Thoracic aorta (tissue), 2 donors: Measurements from ENCODE around the gene RIPOR2. TPM values are rescaled to one million over a fixed set of nuclear protein-coding genes. Genes with fewer than 3 reads are reported as not detected.

Source experiments
- ATAC-seq: fragments of 150-250 bp; one replicate; pipeline ENCODE4 v1.8.0; 2017; ENCODE audit warnings: low read depth; ENCODE audit not compliant: insufficient number of reproducible peaks, low FRiP score
- DNase-seq: peaks from one replicate; pipeline ENCODE4 v3.0.0-alpha.2; 2020; ENCODE audit warnings: low spot score
- H3K27ac ChIP-seq, 2 donors: fragments of 200-600 bp; sonication (generic); 1 replicate in 1 of 2; 2 replicates in 1 of 2; pipeline ENCODE4 v1.5.1; 2016; ENCODE audit warnings: mild to moderate bottlenecking in 2 of 2, moderate library complexity in 2 of 2
- H3K27me3 ChIP-seq: fragments of 200-600 bp; sonication (generic); replicated peaks from 2 replicates; pipeline ENCODE4 v1.6.0; 2016; ENCODE audit warnings: mild to moderate bottlenecking; ENCODE audit not compliant: insufficient read depth
- H3K36me3 ChIP-seq: fragments of 200-600 bp; sonication (generic); one replicate; pipeline ENCODE4 v1.5.1; 2016
- H3K4me1 ChIP-seq, 2 donors: fragments of 200-600 bp; sonication (generic); 1 replicate in 1 of 2; 2 replicates in 1 of 2; pipeline versions ENCODE4 v1.5.1 to v1.6.0; 2016; ENCODE audit warnings: low read depth in 2 of 2, mild to moderate bottlenecking in 1 of 2; ENCODE audit not compliant: control insufficient read depth in 1 of 2
- H3K4me3 ChIP-seq: fragments of 200-600 bp; sonication (generic); 2 replicates; pipeline ENCODE4 v1.5.1; 2016; ENCODE audit warnings: mild to moderate bottlenecking
- H3K9me3 ChIP-seq: fragments of 200-600 bp; sonication (generic); 2 replicates; pipeline ENCODE4 v1.5.1; 2016
- CTCF ChIP-seq: fragments of 200-600 bp; sonication (generic); IDR thresholded peaks from one replicate; pipeline ENCODE4 v1.5.1; 2019; ENCODE audit warnings: antibody characterized with exemption
- total RNA-seq, 2 donors: library from RNA; depleted of rRNA; stranded (reverse); fragments of >200 nt; gene quantifications; one replicate each; pipeline versions ENCODE4 v1.1.0 to v1.2.3, GENCODE V29; 2016

RIPOR2 gene
- total RNA-seq, 2 donors from 2014 or later: 6.0 to 9.9 TPM

GRCh38 chr6:24855395-24856245, 80.1 kb downstream of the RIPOR2 start:
- Histone ChIP-seq H3K4me3 (peak overlapping the region; percentile 42), H3K36me3 (no peaks in the 10 kb centered on the region), H3K27me3 (no peaks in the 10 kb centered on the region), H3K9me3 (no peaks in the 10 kb centered on the region), H3K27ac (peak overlapping the region; percentile 34 to 54), H3K4me1 (peaks cover 0 to 18% of the 10 kb centered on the region in 2 donors)
- TF ChIP-seq CTCF: peak; percentile 88
- peak; percentile 52 for ATAC-seq
- DNase-seq: no peak

- DNase-seq (no peak), ATAC-seq (no peak)
- no peaks in the 10 kb centered on the region for H3K36me3 ChIP-seq
- H3K4me3 ChIP-seq: no peak overlapping the region
- H3K9me3 ChIP-seq: no peaks in the 10 kb centered on the region
- H3K27me3 ChIP-seq: no peaks in the 10 kb centered on the region
- no peak for TF ChIP-seq CTCF
- H3K27ac ChIP-seq: no peak overlapping the region
- H3K4me1 ChIP-seq: peaks cover 0 to 18% of the 10 kb centered on the region in 2 donors
Observed at GRCh38 chr6:24854077-24854666, 81.6 kb downstream of the RIPOR2 start.

- H3K4me1 ChIP-seq: peaks cover 0 to 13% of the 10 kb centered on the region in 2 donors
- no peaks in the 10 kb centered on the region for H3K36me3 ChIP-seq
- H3K4me3 ChIP-seq: no peak overlapping the region
- DNase-seq: no peak
- no peaks in the 10 kb centered on the region for H3K9me3 ChIP-seq
- no peak for TF ChIP-seq CTCF
- ATAC-seq: no peak
- no peak overlapping the region for H3K27ac ChIP-seq
- H3K27me3 ChIP-seq: no peaks in the 10 kb centered on the region
Observed at GRCh38 chr6:24851086-24851485, 84.7 kb downstream of the RIPOR2 start.

GRCh38 chr6:24849713-24850112, 86.0 kb downstream of the RIPOR2 start:
- ATAC-seq (no peak), DNase-seq (no peak)
- TF ChIP-seq CTCF: no peak
- Histone ChIP-seq H3K4me1 (peaks cover 0 to 7% of the 10 kb centered on the region in 2 donors), H3K27ac (no peak overlapping the region), H3K9me3 (no peaks in the 10 kb centered on the region), H3K4me3 (no peak overlapping the region), H3K36me3 (no peaks in the 10 kb centered on the region), H3K27me3 (no peaks in the 10 kb centered on the region)

GRCh38 chr6:24848461-24848860, 87.3 kb downstream of the RIPOR2 start:
- Histone ChIP-seq H3K4me3 (no peak overlapping the region), H3K36me3 (no peaks in the 10 kb centered on the region), H3K27me3 (no peaks in the 10 kb centered on the region), H3K4me1 (peaks cover 0 to 7% of the 10 kb centered on the region in 2 donors), H3K9me3 (no peaks in the 10 kb centered on the region), H3K27ac (no peak overlapping the region)
- TF ChIP-seq CTCF: no peak
- no peak for DNase-seq
- ATAC-seq: no peak
